Activated CD4-positive, alpha-beta T cell treated with anti-CD3 and anti-CD28 coated beads for 48 hours (primary cell): ENCODE data around the gene ZC3H4.

Experiments used
- DNase-seq: peaks from one replicate; pipeline ENCODE4 v3.0.0-alpha.2; 2020

ZC3H4 gene

GRCh38 chr19:47132194-47132852, 18.7 kb upstream of the ZC3H4 start:
- DNase-seq: no peak

DNA sequence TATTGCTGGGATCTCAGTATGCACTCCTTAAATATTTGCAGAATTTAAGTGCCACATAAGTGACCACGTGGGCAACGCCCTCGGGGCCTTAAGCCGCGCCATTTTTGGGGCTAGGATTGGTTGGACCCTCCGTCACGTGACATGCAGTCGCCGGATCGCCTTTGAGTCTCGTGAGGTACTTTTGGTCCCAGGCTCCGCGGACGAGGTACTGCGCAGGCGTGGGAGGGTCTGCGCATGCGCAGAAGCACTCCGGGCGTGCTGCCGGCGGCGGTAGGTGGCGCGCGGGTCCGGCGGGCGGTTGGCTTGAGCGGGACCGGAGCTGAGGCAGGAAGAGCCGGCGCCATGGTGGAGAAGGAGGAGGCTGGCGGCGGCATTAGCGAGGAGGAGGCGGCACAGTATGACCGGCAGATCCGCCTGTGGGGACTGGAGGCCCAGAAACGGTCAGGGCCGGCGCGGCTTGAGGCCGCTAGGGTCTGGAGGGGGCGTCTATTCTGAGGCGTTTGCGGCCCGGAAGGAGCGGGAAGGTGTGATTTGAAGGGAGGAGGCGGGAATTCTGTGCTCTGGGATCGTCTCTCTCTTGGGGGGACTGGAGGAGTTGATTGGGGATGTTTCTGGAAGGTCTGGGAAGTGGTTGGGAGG, 17.1 kb upstream of the ZC3H4 start, which contains the start of gene SAE1:
TSS of gene SAE1 (plus strand) at position 247 of the 639 bp plus-strand sequence. CDS start at position 343, 96 bp downstream.
- DNase-seq: peak; percentile 95

GRCh38 chr19:47130120-47130588, 16.6 kb upstream of the ZC3H4 start:
- no peak for DNase-seq

GRCh38 chr19:47129579-47129978, 16.0 kb upstream of the ZC3H4 start:
- DNase-seq: no peak

DNA sequence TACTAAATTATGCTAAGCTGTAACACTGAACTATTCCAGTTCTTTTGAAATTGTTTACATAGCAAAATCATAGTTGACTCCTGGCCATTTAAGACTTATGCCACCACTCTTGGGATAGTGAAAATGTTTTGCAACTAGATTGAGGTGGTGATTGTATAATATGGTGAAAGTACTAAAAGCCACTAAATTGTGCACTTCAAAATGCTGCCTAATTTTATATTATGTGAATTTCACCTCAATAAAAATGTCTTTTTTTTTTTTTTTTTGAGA, 12.0 kb upstream of the ZC3H4 start:
- no peak for DNase-seq

DNA sequence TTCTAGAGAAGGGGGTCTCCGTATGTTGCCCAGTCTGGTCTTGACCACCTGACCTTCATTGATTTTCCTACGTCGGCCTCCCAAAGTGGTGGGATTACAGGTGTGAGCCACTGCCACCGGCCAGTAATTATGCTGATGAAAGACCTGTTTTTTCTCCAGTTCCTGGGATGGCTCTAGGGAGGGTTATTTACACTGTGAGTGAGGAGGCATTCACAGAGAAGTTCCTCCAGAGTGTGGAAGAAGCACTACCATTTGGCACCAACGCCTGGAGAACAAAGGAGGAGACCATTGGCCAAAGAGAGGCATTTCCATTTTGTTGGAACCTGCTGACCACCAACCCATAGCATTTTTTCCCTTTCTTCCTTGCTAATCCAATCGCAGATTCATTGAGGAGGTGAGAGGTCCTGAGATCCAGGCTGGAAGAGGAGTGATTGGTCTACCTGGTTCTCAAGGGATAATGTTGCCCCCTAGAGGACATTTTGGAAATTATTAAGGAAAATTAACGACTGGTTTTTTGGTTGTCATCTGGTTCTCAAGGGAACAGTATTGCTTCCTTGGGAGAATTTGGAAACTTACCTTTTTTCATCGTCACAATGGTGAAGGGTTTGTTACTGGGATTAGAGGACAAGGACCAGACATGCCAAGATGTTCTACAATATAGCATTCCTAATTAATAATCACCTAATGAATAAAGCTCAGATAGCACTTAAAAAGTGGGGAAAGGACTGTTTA, 11.5 kb upstream of the ZC3H4 start:
- DNase-seq: no peak

DNA sequence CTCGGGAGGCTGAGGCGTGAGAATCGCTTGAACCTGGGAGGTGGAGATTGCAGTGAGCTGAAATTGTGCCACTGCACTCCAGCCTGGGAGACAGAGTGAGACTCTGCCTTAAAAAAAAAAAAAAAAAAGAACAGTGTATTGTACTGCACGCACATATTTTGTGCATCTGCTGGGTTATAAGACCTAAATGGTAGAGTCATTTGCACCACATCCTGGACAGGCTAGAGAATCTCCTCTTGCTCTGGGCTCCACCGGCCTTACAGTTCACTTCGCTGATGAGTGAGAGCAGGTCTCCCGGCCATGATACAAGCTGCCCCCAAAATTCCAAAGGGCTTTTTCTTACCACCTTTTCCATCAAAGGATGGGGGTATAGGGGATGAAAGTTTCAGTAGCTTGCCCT, 9.8 kb upstream of the ZC3H4 start:
- DNase-seq: no peak

DNA sequence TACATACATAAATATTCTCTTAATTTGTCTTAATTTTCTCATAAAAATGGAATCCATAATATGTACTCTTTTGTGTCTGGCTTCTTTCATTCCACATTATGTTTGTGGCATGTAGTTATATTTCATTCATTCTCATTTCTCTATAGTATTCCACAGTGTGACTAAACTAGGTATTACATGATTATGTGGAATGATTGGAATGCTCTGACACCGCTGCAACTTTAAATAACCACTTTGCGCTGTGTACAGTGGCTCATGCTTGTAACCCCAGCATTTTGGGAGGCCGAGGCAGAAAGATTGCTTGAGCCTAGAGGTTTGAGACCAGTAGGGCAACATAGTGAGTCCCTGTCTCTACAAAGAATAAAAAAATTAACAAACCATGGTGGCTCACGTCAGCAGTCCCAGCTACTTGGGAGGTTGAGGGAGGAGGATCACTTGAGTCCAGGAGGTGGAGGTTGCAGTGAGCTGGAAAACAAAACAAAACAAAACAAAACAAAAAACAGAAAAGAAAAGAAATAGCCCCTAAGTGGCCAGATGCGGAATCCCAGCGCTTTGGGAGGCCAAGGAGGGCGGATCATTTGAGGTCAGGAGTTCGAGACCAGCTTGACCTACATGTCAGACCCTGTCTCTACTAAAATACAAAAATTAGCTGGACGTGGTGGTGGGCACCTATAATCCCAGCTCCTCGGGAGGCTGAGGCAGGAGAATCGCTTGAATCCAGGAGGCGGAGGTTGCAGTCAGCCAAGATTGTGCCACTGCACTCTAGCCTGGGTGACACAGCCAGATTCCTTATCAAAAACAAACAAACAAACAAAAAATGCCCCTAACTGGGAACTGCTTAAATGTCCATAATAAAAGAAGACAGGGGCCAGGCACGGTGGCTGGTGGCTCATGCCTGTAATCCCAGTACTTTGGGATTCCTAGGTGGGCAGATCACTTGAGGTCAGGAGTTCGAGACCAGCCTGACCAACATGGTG, 9.1 kb upstream of the ZC3H4 start:
- no peak for DNase-seq

DNA sequence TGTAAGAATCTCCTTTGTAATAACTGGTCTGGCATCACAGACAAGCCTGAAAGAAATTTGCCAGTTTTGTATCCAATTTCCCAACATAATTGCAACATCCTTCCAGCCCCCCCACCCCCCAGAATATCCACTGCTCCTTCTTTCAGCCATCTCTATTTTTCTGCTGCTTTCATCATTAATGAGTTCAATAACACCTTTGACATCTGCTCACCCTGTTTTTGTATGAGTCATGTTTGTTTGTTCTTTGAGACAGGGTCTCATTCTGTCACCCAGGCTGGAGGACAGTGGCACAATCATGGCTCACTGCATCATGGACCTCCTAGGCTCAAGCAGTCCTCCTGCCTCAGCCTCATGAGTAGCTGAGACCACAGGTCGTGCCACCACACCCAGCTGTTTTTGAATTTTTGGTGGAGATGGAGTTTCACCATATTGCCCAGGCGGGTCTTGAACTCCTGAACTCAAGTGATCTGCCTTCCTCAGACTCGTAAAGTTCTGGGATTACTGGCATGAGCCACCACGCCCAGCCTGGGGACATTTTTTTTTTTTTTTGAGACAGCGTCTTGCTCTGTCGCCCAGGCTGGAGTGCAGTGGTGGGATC, 7.0 kb upstream of the ZC3H4 start:
- DNase-seq: no peak

DNA sequence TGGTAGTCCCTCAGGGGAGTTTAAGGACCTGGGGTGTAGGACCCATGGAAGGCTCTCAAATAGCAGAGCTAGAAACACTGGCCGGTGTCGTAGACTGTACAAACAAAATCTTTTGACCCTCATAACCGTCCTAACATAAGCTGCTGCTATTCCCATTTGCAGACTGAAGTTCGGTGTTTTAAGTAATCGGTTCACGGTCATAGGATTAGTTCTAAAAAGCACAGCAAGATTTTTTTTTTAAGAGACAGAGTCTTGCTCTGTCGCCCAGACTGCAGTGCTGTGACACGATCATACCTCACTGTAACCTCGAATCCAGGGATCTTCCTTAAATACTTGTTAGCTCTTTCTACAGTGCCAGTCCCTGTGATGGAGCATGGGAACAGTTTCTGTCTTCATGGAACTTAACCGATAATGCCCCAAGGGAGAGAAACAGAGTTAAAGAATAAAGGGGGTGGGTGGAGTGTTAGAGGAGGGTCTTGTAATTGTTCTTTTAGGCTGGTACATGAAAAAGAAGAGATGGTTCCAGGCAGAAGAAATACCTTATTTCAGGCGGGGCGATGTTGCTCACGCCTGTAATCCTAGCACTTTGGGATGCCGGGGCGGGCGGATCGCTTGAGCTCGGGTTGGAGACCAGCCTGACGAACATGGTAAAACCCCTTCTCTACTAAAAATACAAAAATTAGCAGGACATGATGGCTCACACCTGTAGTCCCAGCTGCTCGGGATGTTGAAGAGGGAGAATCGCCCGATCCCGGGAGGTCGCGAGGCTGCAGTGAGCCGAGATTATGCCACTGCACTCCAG, 475 bp upstream of the ZC3H4 start:
- no peak for DNase-seq

DNA sequence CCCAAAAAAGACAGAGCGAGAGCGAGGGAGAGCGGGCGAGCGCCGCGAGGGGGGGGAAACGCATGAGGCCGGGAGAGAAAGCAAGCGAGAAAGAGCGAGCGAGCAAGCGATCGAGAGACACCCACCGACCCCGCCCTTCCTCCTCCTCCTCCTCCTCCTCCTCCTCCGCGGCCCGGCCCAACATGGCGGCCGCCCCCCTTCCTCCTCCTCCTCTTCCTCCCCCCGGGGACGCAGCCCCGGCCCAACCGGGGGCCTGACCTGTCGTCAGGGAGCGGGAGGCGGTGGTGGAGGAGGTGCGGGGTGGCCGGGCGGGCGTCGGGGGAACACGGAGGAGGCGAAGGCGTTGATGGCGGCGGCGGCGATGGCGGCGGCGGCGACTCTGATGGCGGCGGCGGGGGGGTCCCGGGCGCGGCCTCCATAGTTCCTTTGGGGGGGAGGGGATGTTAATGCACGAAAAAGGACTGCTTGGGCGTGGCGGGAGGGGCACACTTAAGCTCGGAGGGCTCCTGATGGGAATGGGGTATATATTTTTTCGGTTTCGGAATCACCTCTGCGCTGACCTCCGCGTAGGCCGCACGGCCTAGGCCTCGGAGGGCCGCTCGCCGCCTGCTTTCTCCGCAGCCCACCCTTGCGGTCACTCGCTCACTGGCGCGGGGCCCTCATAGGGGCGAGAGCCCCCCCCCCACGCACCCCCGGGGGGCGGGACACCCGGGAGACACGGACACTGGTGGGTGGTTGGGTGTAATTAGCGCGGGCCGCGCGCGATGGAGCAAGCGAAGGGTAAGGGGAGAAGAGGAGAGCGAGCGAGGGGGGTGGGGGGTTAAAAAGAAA, 1.2 kb downstream of the ZC3H4 start:
- peak; percentile 90 for DNase-seq

- DNase-seq: no peak
Observed at GRCh38 chr19:47111682-47112165, 1.9 kb downstream of the ZC3H4 start.

DNA sequence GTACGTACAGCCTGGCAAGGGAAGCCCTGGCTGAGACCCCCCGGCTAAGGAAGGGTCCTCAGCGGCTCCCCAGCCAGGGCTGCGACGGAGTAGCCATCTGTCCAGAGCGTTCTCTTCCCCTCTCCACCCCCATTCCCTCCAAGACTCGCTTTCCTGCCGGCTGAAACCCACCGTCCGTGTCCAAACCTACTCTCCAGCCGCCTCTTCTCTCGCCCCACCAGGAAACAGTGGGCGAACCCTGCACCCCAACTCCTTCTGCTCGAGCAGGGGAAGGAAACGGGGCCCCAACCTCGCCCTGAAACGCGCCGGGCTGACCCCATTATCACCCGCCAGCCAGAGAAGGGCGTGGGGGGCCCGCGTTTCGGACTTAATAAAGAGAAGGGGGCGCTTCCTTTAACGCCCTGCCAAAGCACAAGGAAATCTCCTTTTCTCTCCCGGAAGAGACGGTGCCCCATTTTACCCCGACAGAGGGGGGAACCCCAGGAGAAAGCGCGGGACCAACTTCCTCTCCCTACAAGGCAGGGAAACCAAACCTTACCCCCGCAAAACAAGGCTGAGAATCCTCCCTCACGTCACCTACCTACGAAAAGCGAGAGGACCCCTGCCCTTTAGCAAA, 2.5 kb downstream of the ZC3H4 start:
- DNase-seq: peak; percentile 62

- DNase-seq: peak; percentile 62
Observed at GRCh38 chr19:47110521-47111005, 3.0 kb downstream of the ZC3H4 start.

DNA sequence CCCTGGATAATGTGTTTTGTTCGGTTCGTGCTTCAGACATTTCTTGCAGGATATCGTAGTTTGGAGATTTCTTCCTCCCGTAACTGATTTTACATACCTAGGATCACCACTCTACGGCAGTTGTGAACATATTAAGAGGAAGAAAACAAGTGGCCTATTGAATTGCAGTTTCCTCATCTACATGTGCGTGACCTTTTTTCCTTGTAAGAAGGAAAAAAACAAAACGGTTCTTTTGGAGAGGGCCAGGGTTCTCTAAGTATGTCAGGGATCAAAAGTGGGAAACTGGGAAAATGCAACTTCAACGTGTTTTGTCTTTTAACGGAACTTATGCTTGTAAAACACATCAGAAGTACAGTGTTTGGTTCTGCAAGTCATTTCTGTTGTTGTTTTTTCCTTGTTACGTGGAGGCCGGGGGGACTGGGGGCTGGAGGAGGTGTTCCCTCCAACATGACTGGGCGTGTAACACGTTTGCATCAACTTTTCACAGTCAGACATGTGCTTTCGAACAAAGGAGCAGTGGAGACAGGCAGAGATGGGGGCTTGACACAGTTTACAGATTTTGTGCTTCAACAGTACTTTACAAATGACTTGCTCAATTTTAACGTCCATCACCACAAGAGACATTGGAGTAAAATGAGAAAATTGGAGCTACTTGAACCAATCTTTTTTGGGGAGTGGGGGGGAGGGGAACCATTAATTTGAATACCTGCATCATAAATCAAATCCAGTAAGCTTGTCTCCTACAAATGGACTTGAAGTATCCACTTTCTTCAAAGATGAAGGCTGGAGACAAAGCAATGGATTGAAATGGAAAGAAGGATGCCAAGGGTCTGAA, 3.8 kb downstream of the ZC3H4 start:
- DNase-seq: peak; percentile 79

DNA sequence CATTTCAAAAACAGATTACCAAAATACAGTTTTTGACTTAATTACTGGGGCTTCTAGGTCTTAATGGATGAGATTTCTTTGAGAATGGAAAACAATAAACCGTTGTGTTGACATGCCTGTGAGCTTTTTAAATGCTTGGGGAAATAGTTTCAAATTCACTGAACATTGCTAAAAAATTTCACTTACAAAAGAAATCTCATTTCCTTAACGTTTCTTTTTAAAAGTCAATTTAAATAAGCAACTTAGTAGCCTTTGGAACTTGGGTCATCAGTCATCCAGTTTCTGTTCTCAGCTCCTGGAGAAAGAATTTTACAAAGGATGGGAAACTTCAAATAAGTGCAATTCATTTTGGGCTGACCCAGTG, 4.4 kb downstream of the ZC3H4 start:
- no peak for DNase-seq

- DNase-seq: peak; percentile 18
Observed at GRCh38 chr19:47107953-47108746, 5.4 kb downstream of the ZC3H4 start.
